ENCODE measurements around the gene RPTN.

RPTN gene

GRCh38 chr1:152111515-152111968, 47.5 kb downstream of the RPTN start:
- DNase-seq (ENCODE audit: low read depth) = no peak

DNA sequence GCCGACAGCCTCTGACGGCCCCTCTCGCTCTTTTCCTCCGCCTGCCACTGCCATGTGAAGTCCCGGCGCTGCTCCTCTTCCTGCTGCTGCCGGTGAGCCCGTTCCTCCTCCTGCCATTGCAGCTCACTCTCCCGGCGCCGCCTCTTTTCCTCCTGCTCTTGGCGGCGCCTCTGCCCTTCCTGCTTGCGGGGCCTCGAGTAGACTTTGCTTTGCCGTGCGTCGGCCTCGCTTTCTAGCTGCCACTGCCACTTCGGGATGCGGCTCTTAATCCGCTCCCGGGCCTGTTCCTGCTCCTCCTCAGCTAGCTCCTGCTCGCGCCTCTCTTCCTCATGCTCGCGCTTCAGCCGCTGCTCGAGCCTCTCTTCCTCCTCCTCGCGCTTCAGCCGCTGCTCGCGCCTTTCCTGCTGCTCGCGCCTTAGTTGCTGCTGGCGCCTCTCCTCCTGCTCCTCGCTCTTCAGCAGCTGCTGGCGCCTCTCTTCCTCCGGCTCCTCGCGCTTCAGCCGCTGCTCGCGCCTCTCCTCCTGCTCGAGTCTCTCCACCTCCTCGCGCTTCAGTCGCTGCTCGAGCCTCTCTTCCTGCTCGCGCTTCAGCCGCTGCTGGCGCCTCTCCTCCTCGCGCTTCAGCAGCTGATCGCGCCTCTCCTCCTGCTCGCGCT, 48.0 kb downstream of the RPTN start:
- DNase-seq (ENCODE audit: low read depth) = no peak

DNA sequence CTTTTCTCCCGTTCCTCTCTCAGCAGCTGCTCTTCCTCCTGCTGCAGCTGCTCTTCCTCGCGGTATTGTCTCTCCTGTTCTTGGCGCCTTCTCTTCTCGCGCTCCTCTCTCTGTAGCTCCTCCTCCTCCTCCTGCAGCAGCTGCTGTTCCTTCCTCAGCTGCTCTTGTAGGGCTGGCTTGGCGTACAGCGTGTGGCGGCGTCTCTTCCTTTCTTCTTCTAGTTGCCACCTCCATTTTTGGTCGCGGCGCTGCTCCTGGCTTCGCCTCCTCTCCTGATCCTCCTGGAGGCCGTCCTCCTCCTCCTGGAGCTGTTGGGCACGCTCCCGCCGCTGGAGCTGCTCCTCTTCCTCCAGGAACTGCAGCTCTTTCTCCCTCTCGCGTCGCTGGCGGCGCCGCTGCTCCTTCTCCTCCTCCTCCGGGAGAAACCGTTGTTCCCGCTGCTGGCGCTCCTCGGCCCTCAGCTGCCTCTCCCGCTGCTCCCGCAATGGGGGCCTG, 48.6 kb downstream of the RPTN start:
- DNase-seq (ENCODE audit: low read depth) = no peak

DNA sequence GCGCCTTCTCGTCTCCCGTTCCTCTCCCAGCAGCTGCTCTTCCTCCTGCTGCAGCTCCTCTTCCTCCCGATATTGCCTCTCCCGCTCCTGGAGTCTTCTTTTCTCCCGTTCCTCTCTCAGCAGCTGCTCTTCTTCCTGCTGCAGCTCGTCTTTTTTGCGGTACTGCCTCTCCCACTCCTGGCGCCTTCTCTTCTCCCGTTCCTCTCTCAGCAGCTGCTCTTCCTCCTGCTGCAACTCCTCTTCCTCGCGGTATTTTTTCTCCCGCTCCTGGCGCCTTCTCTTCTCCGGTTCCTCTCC, 49.1 kb downstream of the RPTN start:
- DNase-seq (ENCODE audit: low read depth) = no peak

DNA sequence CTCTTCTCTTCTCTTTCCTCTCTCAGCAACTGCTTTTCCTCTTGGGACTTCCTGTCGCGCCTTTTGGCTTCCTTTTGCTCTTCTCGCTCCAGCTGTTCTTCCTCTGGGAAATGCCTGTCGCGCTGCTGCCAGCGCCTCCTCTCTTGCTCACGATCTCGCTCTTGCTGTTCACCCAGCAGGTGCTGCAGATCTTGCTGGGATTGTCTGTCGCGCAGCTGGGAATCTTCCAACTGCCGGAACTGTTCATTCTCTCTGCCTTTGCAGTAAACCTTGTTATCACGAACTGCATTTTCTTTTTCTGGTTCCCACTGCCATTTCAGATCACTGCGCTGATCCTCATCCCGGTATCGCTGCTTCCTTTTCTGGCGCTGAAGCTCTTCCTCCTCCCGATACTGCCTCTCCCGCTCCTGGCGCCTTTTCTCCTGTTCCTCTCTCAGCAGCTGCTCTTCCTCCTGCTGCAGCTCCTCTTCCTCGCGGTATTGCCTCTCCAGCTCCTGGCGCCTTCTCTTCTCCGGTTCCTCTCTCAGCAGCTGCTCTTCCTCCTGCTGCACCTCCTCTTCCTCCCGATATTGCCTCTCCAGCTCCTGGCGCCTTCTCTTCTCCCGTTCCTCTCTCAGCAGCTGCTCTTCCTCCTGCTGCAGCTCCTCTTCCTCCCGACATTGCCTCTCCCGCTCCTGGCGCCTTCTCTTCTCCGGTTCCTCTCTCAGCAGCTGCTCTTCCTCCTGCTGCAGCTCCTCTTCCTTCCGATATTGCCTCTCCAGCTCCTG, 49.6 kb downstream of the RPTN start:
- DNase-seq (ENCODE audit: low read depth) = no peak

DNA sequence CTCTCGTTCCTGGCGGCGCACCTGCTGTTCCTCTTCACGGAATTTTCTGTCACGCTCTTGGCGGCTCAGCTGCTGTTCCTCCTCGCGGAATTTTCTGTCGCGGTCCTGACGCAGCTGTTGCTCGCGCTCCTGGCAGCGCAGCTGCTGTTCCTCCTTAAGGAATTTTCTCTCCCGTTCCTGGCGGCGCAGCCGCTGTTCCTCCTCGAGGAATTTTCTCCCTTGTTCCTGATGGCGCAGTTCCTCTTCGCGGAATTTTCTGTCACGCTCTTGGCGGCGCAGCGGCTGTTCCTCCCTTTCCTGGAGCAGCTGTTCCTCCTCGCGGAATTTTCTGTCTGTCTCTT, 50.2 kb downstream of the RPTN start:
- DNase-seq (ENCODE audit: low read depth) = no peak

DNA sequence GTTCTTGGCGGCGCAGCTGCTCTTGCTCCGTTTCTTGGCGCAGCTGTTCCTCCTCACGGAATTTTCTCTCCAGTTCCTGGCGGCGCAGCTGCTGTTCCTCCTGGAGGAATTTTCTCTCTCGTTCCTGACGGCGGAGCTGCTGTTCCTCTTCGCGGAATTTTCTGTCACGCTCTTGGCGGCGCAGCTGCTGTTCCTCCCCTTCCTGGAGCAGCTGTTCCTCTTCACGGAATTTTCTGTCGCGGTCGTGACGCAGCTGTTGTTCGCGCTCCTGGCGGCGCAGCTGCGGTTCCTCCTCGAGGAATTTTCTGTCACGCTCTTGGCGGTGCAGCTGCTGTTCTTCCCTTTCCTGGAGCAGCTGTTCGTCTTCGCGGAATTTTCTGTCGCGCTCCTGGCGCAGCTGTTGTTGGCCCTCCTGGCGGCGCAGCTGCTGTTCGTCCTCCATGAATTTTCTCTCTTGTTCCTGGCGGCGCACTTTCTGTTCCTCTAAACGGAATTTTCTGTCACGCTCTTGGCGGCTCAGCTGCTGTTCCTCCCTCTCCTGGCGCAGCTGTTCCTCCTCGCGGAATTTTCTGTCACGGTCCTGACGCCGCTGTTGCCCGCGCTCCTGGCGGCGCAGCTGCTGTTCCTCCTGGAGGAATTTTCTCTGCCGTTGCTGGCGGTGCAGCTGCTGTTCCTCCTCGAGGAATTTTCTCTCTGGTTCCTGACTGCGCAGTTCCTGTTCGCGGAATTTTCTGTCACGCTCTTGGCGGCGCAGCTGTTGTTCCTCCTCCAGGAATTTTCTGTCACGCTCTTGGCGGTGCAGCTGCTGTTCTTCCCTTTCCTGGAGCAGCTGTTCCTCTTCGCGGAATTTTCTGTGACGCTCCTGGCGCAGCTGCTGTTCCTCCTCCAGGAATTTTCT, 50.8 kb downstream of the RPTN start:
- DNase-seq (ENCODE audit: low read depth) = no peak

GRCh38 chr1:152107031-152107983, 51.7 kb downstream of the RPTN start:
- no peak for DNase-seq (ENCODE audit: low read depth)

DNA sequence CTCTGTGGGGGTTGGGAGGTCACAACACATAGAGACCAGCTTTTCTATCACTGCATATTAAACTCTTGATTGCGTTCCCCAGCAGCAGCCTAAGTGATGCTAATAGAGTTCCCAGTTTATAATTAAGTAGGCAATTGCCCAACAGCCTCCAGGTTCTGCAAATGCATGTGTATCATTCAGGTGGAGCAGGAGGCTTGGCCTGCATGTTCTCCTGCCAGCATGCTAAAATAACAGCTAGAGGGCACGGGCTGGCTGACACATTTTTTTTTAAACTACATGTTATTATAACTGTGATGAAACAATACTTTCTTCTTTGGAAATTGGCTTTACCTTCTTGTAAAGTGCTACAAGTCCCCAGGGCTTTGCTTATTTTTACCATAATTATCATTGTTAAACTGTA, 54.2 kb downstream of the RPTN start:
- DNase-seq (ENCODE audit: low read depth) = no peak

All from GM04504 (cell line).